Trophoblast cell (in vitro differentiated cells and primary cell): ENCODE measurements around the gene MKX. TPM values are rescaled to one million over a fixed set of nuclear protein-coding genes. Genes with fewer than 3 reads are reported as not detected.

Source experiments
- DNase-seq, 2 donors: peaks; one replicate each; pipeline ENCODE4 v3.0.0-alpha.2; 2016
- H2AFZ ChIP-seq: 2 replicates; pipeline ENCODE4 v1.6.1; 2013; ENCODE audit warnings: low read length, moderate library complexity, mild to moderate bottlenecking; ENCODE audit not compliant: insufficient read depth, poor library complexity
- H2AK5ac ChIP-seq: 2 replicates; pipeline ENCODE4 v1.6.1; 2013; ENCODE audit warnings: mild to moderate bottlenecking, low read length
- H2BK120ac ChIP-seq: 2 replicates; pipeline ENCODE4 v1.6.1; 2013; ENCODE audit warnings: low read length, mild to moderate bottlenecking, moderate library complexity; ENCODE audit not compliant: insufficient read depth, poor library complexity
- H2BK12ac ChIP-seq: 2 replicates; pipeline ENCODE4 v1.6.1; 2013; ENCODE audit warnings: mild to moderate bottlenecking, low read length, moderate library complexity
- H2BK5ac ChIP-seq: 2 replicates; pipeline ENCODE4 v1.6.1; 2013; ENCODE audit warnings: low read length, low read depth, moderate library complexity, mild to moderate bottlenecking; ENCODE audit not compliant: poor library complexity
- H3K14ac ChIP-seq: 2 replicates; pipeline ENCODE4 v1.6.1; 2013; ENCODE audit warnings: mild to moderate bottlenecking, low read length
- H3K18ac ChIP-seq: 2 replicates; pipeline ENCODE4 v1.6.1; 2013; ENCODE audit warnings: mild to moderate bottlenecking, low read length
- H3K23ac ChIP-seq: 2 replicates; pipeline ENCODE4 v1.6.1; 2013; ENCODE audit warnings: low read length
- H3K27ac ChIP-seq: 2 replicates; pipeline ENCODE4 v1.5.1; 2013; ENCODE audit warnings: low read depth, mild to moderate bottlenecking, inconsistent platforms, low read length, moderate library complexity
- H3K27me3 ChIP-seq: 2 replicates; pipeline ENCODE4 v1.6.1; 2013; ENCODE audit warnings: inconsistent platforms, mild to moderate bottlenecking, low read length, moderate library complexity; ENCODE audit not compliant: insufficient read depth
- H3K36me3 ChIP-seq, 2 experiments: 1 replicate in 1 of 2; 2 replicates in 1 of 2; pipeline ENCODE4 v1.6.1; 2013; ENCODE audit warnings: low read length in 2 of 2, mild to moderate bottlenecking in 2 of 2, moderate library complexity in 1 of 2; ENCODE audit not compliant: insufficient read depth in 2 of 2, control insufficient read depth in 1 of 2
- H3K4ac ChIP-seq: 2 replicates; pipeline ENCODE4 v1.6.1; 2013; ENCODE audit warnings: low read depth, mild to moderate bottlenecking, low read length, moderate library complexity
- H3K4me1 ChIP-seq, 2 experiments: 1 replicate in 1 of 2; 2 replicates in 1 of 2; pipeline ENCODE4 v1.6.1; 2013; ENCODE audit warnings: low read length in 2 of 2, mild to moderate bottlenecking in 2 of 2, moderate library complexity in 1 of 2; ENCODE audit not compliant: insufficient read depth in 2 of 2, control insufficient read depth in 1 of 2
- H3K4me2 ChIP-seq: 2 replicates; pipeline ENCODE4 v1.6.1; 2013; ENCODE audit warnings: inconsistent platforms, mild to moderate bottlenecking, low read length, moderate library complexity
- H3K4me3 ChIP-seq: 2 replicates; pipeline ENCODE4 v1.5.1; 2013; ENCODE audit warnings: mild to moderate bottlenecking, low read depth, low read length, inconsistent platforms
- H3K79me1 ChIP-seq: one replicate; pipeline ENCODE4 v1.6.1; 2013; ENCODE audit warnings: low read length
- H3K79me2 ChIP-seq: 2 replicates; pipeline ENCODE4 v1.6.1; 2013; ENCODE audit warnings: low read length, mild to moderate bottlenecking; ENCODE audit not compliant: control insufficient read depth, insufficient read depth, poor library complexity
- H3K9ac ChIP-seq: 2 replicates; pipeline ENCODE4 v1.6.1; 2013; ENCODE audit warnings: mild to moderate bottlenecking, low read length
- H3K9me3 ChIP-seq: 2 replicates; pipeline ENCODE4 v1.6.1; 2013; ENCODE audit warnings: low read depth, mild to moderate bottlenecking, control low read depth, inconsistent platforms, low read length; ENCODE audit not compliant: insufficient read depth
- H4K12ac ChIP-seq: 2 replicates; pipeline ENCODE4 v1.6.1; 2013; ENCODE audit warnings: low read depth, mild to moderate bottlenecking, low read length, moderate library complexity
- H4K8ac ChIP-seq: 2 replicates; pipeline ENCODE4 v1.6.1; 2013; ENCODE audit warnings: low read depth, mild to moderate bottlenecking, low read length, moderate library complexity
- H4K91ac ChIP-seq: one replicate; pipeline ENCODE4 v1.6.1; 2013; ENCODE audit warnings: low read depth, mild to moderate bottlenecking, low read length, moderate library complexity
- WGBS: extraction: QIAGEN DNeasy Blood & Tissue Kit; methylation state at CpG from one replicate; pipeline ENCODE4 v1.1.7; 2013; ENCODE audit warnings: missing lambda C conversion rate; ENCODE audit not compliant: insufficient read length, insufficient coverage; ENCODE audit errors: extremely low coverage; 5-methylcytosine and 5-hydroxymethylcytosine counted together
- polyA plus RNA-seq: library from polyadenylated mRNA; stranded (reverse); fragments of 200-250 nt; gene quantifications from 2 replicates; pipeline ENCODE4 v1.2.3, GENCODE V29; 2013

MKX gene, protein sequence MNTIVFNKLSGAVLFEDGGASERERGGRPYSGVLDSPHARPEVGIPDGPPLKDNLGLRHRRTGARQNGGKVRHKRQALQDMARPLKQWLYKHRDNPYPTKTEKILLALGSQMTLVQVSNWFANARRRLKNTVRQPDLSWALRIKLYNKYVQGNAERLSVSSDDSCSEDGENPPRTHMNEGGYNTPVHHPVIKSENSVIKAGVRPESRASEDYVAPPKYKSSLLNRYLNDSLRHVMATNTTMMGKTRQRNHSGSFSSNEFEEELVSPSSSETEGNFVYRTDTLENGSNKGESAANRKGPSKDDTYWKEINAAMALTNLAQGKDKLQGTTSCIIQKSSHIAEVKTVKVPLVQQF
- polyA plus RNA-seq: 0.10 and 0.15 TPM in 2 replicates

DNA sequence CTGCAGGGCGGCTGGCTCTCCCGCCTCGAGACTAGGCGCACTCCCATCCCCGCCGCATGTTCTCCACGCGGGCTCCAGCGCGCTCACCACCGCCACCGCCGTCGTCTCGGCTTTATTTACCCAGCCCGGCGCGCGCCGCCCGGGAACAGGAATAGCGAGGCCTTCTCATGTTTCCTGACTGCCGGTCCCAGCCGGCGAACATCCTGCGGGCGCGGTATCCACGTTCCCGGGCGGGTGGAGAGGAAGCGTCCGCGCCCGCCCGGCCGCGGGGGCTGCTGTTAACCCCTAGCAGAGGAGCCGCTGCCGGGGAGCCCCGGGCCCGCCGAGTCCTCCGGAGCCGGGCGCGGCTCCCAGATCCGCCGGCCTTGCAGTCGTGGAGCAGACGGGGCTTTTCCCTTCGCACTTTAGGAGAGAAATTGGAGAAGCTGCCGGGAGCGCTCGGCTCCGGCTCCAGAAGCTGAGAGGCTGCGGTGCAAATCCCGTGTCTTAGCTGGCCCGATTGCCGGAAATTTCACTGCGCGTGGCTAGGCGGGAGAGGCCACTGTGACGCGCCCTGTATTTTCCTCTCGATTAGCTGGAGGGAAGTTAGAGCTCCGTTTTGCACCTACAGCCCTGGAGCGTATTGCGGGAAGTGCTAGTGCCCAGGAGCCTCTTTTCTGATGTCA lies at the start of gene MKX:
Gene MKX (minus strand): TSS at position 88 of the 665 bp plus-strand sequence. CDS start 2,404 bp downstream, outside the sequence.
- Histone ChIP-seq H3K9me3 (peaks cover 10% of the 10 kb centered on the region), H3K27ac (no peak within 1 kb of the TSS), H2AK5ac (no peak within 1 kb of the TSS), H3K4me1 (peaks cover 20 to 43% of the 10 kb centered on the region in 2 experiments), H3K9ac (no peak within 1 kb of the TSS), H2BK5ac (no peak within 1 kb of the TSS), H3K4me2 (peak within 1 kb of the TSS; percentile 98), H3K4me3 (peak within 1 kb of the TSS; percentile 53), H3K27me3 (peaks cover 58% of the 10 kb centered on the region), H3K79me2 (no peaks in the 10 kb centered on the region), H2BK12ac (no peak within 1 kb of the TSS), H3K14ac (no peak within 1 kb of the TSS), H3K4ac (no peak within 1 kb of the TSS), H3K79me1 (no peaks in the 10 kb centered on the region), H2BK120ac (no peak within 1 kb of the TSS), H3K18ac (no peak within 1 kb of the TSS), H4K12ac (no peak within 1 kb of the TSS), H3K23ac (no peak within 1 kb of the TSS), H3K36me3 (no peaks in the 10 kb centered on the region), H4K91ac (no peak within 1 kb of the TSS), H4K8ac (no peak within 1 kb of the TSS), H2AFZ (peak within 1 kb of the TSS; percentile 48)
- WGBS: no CpG with 5 or more reads among the region's 69 CpGs
- peak; percentile 4 to 51 for DNase-seq

DNA sequence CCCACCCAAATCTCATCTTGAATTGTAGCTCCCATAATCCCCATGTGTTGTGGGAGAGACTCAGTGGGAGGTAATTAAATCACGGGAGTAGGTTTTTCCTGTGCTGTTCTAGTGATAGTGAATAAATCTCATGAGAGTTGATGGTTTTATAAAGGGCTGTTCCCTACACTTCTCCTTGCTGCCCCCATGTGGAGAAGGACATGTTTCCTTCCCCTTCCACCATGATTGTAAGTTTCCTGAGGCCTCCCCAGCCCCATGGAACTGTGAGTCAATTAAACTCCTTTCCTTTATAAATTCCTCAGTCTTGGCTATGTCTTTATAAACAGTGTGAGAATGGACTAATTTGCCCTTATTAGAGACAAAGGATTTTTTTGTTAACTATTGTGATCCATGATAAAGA lies 48.5 kb upstream of the MKX start:
- no peak overlapping the region for H2BK120ac ChIP-seq
- H4K91ac ChIP-seq: no peak overlapping the region
- no peaks in the 10 kb centered on the region for H3K79me2 ChIP-seq
- H3K27me3 ChIP-seq: no peaks in the 10 kb centered on the region
- no peak overlapping the region for H3K23ac ChIP-seq
- H3K18ac ChIP-seq: no peak overlapping the region
- H2BK12ac ChIP-seq: no peak overlapping the region
- H3K27ac ChIP-seq: no peak overlapping the region
- H4K12ac ChIP-seq: no peak overlapping the region
- H2BK5ac ChIP-seq: no peak overlapping the region
- no peak overlapping the region for H3K4me3 ChIP-seq
- H3K36me3 ChIP-seq: no peaks in the 10 kb centered on the region
- H3K14ac ChIP-seq: no peak overlapping the region
- H3K9me3 ChIP-seq: no peaks in the 10 kb centered on the region
- no peak for DNase-seq
- no peak overlapping the region for H4K8ac ChIP-seq
- no CpG with 5 or more reads among the region's 1 CpG for WGBS
- H2AK5ac ChIP-seq: no peak overlapping the region
- no peak overlapping the region for H3K9ac ChIP-seq
- H3K4me1 ChIP-seq: no peaks in the 10 kb centered on the region
- no peak overlapping the region for H2AFZ ChIP-seq
- H3K4ac ChIP-seq: no peak overlapping the region
- H3K4me2 ChIP-seq: no peak overlapping the region
- H3K79me1 ChIP-seq: no peaks in the 10 kb centered on the region

DNA sequence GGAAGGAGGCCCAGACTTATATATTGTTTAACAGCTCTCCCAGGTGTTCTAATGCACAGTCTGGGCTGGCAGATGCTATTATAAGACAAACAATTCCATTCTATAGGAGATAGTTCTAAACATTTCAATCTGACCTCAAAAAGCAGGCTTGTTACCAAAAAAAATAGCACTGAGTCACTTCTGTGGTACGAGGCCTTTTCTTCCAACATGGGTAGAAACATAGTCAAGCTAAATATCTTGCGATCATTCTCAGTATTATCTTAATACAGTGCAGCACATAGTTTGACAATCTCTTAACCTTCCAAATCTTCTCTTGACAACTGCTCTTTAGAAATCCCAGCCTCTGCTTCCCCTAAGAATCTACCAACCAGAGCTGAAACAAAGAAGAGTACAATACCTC lies 46.6 kb upstream of the MKX start:
- Histone ChIP-seq H3K27ac (no peak overlapping the region), H3K4me1 (no peaks in the 10 kb centered on the region), H3K14ac (no peak overlapping the region), H4K12ac (no peak overlapping the region), H2AFZ (no peak overlapping the region), H2AK5ac (no peak overlapping the region), H4K8ac (no peak overlapping the region), H2BK12ac (no peak overlapping the region), H2BK120ac (no peak overlapping the region), H4K91ac (no peak overlapping the region), H3K4ac (no peak overlapping the region), H3K4me2 (no peak overlapping the region), H3K9me3 (no peaks in the 10 kb centered on the region), H3K9ac (no peak overlapping the region), H3K79me2 (no peaks in the 10 kb centered on the region), H2BK5ac (no peak overlapping the region), H3K79me1 (no peaks in the 10 kb centered on the region), H3K4me3 (no peak overlapping the region), H3K27me3 (no peaks in the 10 kb centered on the region), H3K23ac (no peak overlapping the region), H3K36me3 (no peaks in the 10 kb centered on the region), H3K18ac (no peak overlapping the region)
- no peak for DNase-seq
- WGBS: no CpG with 5 or more reads among the region's 2 CpGs

DNA sequence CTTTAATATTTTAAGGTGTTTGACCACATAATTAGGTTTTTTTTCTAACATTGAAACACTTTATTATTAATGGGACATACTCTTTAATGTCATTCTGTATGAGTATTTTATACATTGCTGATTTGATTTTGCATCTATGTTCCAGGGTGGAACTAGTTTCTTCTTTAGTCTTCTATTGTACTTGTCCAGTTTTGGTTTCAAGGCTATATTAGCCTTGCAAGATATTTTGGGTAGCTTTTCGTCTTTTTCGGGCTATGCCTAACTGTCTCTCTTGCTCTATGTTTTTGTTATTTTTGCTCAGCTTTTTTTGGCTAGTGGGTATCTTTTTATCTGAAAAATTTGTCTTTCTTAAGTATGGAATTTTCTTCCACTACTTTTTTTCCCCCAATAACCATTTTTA lies 38.7 kb upstream of the MKX start:
- Histone ChIP-seq H3K27me3 (no peaks in the 10 kb centered on the region), H2BK12ac (no peak overlapping the region), H2BK120ac (no peak overlapping the region), H3K4me1 (no peaks in the 10 kb centered on the region), H3K18ac (no peak overlapping the region), H3K79me2 (no peaks in the 10 kb centered on the region), H2AK5ac (no peak overlapping the region), H4K91ac (no peak overlapping the region), H3K36me3 (no peaks in the 10 kb centered on the region), H3K4me3 (no peak overlapping the region), H2AFZ (no peak overlapping the region), H3K23ac (no peak overlapping the region), H3K4ac (no peak overlapping the region), H4K8ac (no peak overlapping the region), H3K14ac (no peak overlapping the region), H3K79me1 (no peaks in the 10 kb centered on the region), H3K27ac (no peak overlapping the region), H4K12ac (no peak overlapping the region), H3K9ac (no peak overlapping the region), H2BK5ac (no peak overlapping the region), H3K9me3 (no peaks in the 10 kb centered on the region), H3K4me2 (no peak overlapping the region)
- no peak for DNase-seq
- no CpG with 5 or more reads among the region's 2 CpGs for WGBS
